Keratinocyte (primary cell): ENCODE data around the gene SCNN1A. TPM values are rescaled to one million over a fixed set of nuclear protein-coding genes. Genes with fewer than 3 reads are reported as not detected.

Experiments
- DNase-seq: peaks from one replicate; pipeline ENCODE4 v3.0.0-alpha.2; 2011; ENCODE audit warnings: low read depth, missing footprints, low spot score
- FAIRE-seq: peaks from 2 replicates; lab custom pipeline; 2011; peaks lifted over from hg19 to GRCh38; lab: Jason Lieb, UNC
- H2AFZ ChIP-seq: 2 replicates; pipeline ENCODE4 v1.6.0; 2012; ENCODE audit warnings: low read length, control low read depth, inconsistent platforms; ENCODE audit not compliant: control insufficient read depth
- H3K27ac ChIP-seq: 2 replicates; pipeline ENCODE4 v1.5.1; 2011; ENCODE audit warnings: low read length; ENCODE audit not compliant: control insufficient read depth, insufficient read depth
- H3K27me3 ChIP-seq: 3 replicates; pipeline ENCODE4 v1.6.0; 2011; ENCODE audit warnings: low read length; ENCODE audit not compliant: control insufficient read depth, insufficient read depth; ENCODE audit errors: extremely low read depth
- H3K36me3 ChIP-seq, 2 experiments: 2 replicates in 1 of 2; 3 replicates in 1 of 2; pipeline ENCODE4 v1.5.1; 2011; ENCODE audit warnings: low read length in 2 of 2, mild to moderate bottlenecking in 1 of 2; ENCODE audit not compliant: control insufficient read depth in 2 of 2, insufficient read depth in 2 of 2; ENCODE audit errors: extremely low read depth in 1 of 2
- H3K4me1 ChIP-seq: 3 replicates; pipeline ENCODE4 v1.5.1; 2011; ENCODE audit warnings: low read length; ENCODE audit not compliant: control insufficient read depth, insufficient read depth; ENCODE audit errors: extremely low read depth
- H3K4me2 ChIP-seq: 3 replicates; pipeline ENCODE4 v1.6.0; 2011; ENCODE audit warnings: low read depth, low read length; ENCODE audit not compliant: control insufficient read depth, insufficient read depth; ENCODE audit errors: extremely low read depth
- H3K4me3 ChIP-seq, 3 experiments: fragments of 200-600 bp in 1 of 3; sonication (generic) in 1 of 3; 2 replicates in 2 of 3; 3 replicates in 1 of 3; pipeline ENCODE4 v1.5.1; 2011 to 2016; ENCODE audit warnings: low read length in 3 of 3, mild to moderate bottlenecking in 3 of 3, control low read depth in 2 of 3, inconsistent platforms in 1 of 3, low read depth in 1 of 3, mixed read lengths in 1 of 3, mixed run types in 1 of 3, moderate library complexity in 1 of 3; ENCODE audit not compliant: control insufficient read depth in 2 of 3, insufficient read depth in 2 of 3; ENCODE audit errors: extremely low read depth in 1 of 3
- H3K79me2 ChIP-seq: 2 replicates; pipeline ENCODE4 v1.6.0; 2012; ENCODE audit warnings: low read length; ENCODE audit not compliant: control insufficient read depth, insufficient read depth
- H3K9ac ChIP-seq: 3 replicates; pipeline ENCODE4 v1.6.0; 2011; ENCODE audit warnings: low read length; ENCODE audit not compliant: control insufficient read depth, insufficient read depth; ENCODE audit errors: extremely low read depth
- H3K9me1 ChIP-seq: 3 replicates; pipeline ENCODE4 v1.6.0; 2011; ENCODE audit warnings: low read length; ENCODE audit not compliant: control insufficient read depth, insufficient read depth; ENCODE audit errors: extremely low read depth
- H3K9me3 ChIP-seq: 2 replicates; pipeline ENCODE4 v1.5.1; 2012; ENCODE audit warnings: low read depth, low read length; ENCODE audit not compliant: control insufficient read depth
- H4K20me1 ChIP-seq: 3 replicates; pipeline ENCODE4 v1.6.0; 2011; ENCODE audit warnings: low read length; ENCODE audit not compliant: control insufficient read depth, insufficient read depth; ENCODE audit errors: extremely low read depth
- CTCF ChIP-seq, 3 experiments: IDR thresholded peaks in 1 of 3; conservative IDR thresholded peaks in 1 of 3; optimal IDR thresholded peaks in 1 of 3; 2 replicates in 2 of 3; 3 replicates in 1 of 3; pipeline versions ENCODE3 to v1.5.1; 2011; ENCODE audit warnings: low read length in 3 of 3, mild to moderate bottlenecking in 3 of 3, moderate library complexity in 2 of 3, control low read depth in 1 of 3, inconsistent platforms in 1 of 3; ENCODE audit not compliant: insufficient read depth in 2 of 3; ENCODE audit errors: extremely low read depth in 1 of 3
- EZH2 ChIP-seq: IDR thresholded peaks from one replicate; pipeline ENCODE4 v1.6.1; 2012; ENCODE audit warnings: inconsistent platforms, mild to moderate bottlenecking, low read length, moderate library complexity
- dilution Hi-C: fragments of 300-500 bp; cut with MboI; formaldehyde crosslinking; loops from one replicate; pipeline ENCODE4 v1.7.0; 2020; ENCODE audit warnings: low sequenced_read_pairs; ENCODE audit not compliant: extremely low pct_ligation_motif_present
- polyA plus RNA-seq, 5 experiments: library from polyadenylated mRNA; depleted of rRNA in 3 of 5; stranded (reverse) in 3 of 5; stranded (forward) in 1 of 5; unstranded in 1 of 5; fragments of >200 nt; gene quantifications; 1 replicate in 1 of 5; 2 replicates in 3 of 5; 3 replicates in 1 of 5; pipeline versions ENCODE4 v1.2.1 to v1.2.3, GENCODE V29; 2011 to 2012; ENCODE audit warnings: missing spikeins in 2 of 5, low read depth in 1 of 5, low replicate concordance in 1 of 5

Gene SCNN1A
- polyA plus RNA-seq, 1 donor (not counting 4 experiments of a cell fraction or from before 2014, with no cell fraction given), result 11.1 TPM

DNA sequence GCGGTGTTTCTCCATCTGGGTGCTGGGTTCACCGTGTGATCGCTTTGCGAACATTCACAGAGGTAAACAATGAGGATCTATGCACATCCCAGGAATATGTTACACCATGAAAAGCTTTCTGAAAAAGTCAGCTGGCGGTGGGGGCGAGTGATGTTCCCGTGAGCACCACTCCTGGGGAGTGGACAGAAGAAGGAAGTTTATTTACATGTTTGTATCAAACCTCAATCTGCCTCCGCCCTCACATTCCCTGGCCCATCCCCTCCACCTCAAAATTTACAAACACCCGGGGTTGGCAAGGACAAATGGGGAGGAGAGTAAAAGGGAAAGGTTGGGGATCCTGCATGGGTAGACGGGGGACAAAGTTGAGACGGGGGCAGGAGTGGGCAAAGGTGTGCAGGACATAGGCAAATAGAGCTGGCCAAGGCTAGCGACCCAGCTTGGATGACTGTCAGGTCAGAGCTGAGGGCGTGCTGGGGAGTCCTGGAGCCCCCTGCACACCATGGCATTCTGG lies 40.4 kb downstream of the SCNN1A start:
- dilution Hi-C loops, result no loop called here
- no peak overlapping the region for H2AFZ ChIP-seq
- peak overlapping the region; percentile 91 for H3K9ac ChIP-seq
- FAIRE-seq (no peak), DNase-seq (no peak)
- no peaks in the 10 kb centered on the region for H3K9me3 ChIP-seq
- TF ChIP-seq EZH2, result no peak
- TF ChIP-seq CTCF (optimal IDR thresholded peaks at IDR 0.05 in 1 of 3, IDR thresholded peaks at IDR 0.05 in 1 of 3, conservative IDR thresholded peaks at IDR 0.05 in 1 of 3; ENCODE audit: extremely low read depth in 1 of 3, insufficient read depth in 2 of 3, low read length in 3 of 3), result no peak
- peak overlapping the region; percentile 98 for H3K27ac ChIP-seq
- peaks cover 61% of the 10 kb centered on the region for H3K79me2 ChIP-seq
- H3K4me3 ChIP-seq, result peak overlapping the region in 2 of 3 experiments; percentile 17 to 36
- H3K9me1 ChIP-seq, result no peaks in the 10 kb centered on the region
- H3K4me1 ChIP-seq, result peaks cover 72% of the 10 kb centered on the region
- no peaks in the 10 kb centered on the region for H3K27me3 ChIP-seq
- peaks cover 24 to 48% of the 10 kb centered on the region in 2 experiments for H3K36me3 ChIP-seq
- H3K4me2 ChIP-seq, result peak overlapping the region; percentile 88
- peaks cover 6% of the 10 kb centered on the region for H4K20me1 ChIP-seq

DNA sequence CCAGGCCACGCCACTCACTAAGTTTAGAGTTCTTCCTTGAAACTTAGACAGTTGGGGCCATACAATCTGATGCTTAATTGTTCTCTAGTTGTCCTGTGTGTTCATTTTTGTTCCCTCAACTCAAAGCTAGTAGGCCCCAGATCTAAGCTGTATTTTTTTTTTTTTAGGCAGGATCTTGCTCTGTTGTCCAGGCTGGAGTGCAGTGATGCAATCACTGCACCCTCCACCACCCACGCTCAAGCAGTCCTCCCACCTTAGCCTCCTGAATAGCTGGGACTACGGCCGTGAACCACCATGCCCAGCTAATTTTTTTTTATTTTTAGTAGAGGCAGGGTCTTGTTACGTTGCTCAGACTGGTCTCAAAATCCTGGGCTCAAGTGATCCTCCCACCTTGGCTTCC lies 41.0 kb downstream of the SCNN1A start:
- DNase-seq, result no peak
- Histone ChIP-seq H3K4me2 (peak overlapping the region; percentile 88), H4K20me1 (peaks cover 4% of the 10 kb centered on the region), H3K4me3 (peak overlapping the region in 1 of 3 experiments; percentile 17), H3K27me3 (no peaks in the 10 kb centered on the region), H3K9me3 (no peaks in the 10 kb centered on the region), H3K9me1 (no peaks in the 10 kb centered on the region), H2AFZ (no peak overlapping the region), H3K79me2 (peaks cover 57% of the 10 kb centered on the region), H3K36me3 (peaks cover 26 to 53% of the 10 kb centered on the region in 2 experiments), H3K9ac (peak overlapping the region; percentile 91), H3K4me1 (peaks cover 70% of the 10 kb centered on the region), H3K27ac (peak overlapping the region; percentile 98)
- FAIRE-seq, result no peak
- TF ChIP-seq CTCF (optimal IDR thresholded peaks at IDR 0.05 in 1 of 3, IDR thresholded peaks at IDR 0.05 in 1 of 3, conservative IDR thresholded peaks at IDR 0.05 in 1 of 3; ENCODE audit: extremely low read depth in 1 of 3, insufficient read depth in 2 of 3, low read length in 3 of 3), result no peak
- no peak for TF ChIP-seq EZH2
- dilution Hi-C loops, result no loop called here
